GM19328 (cell line): ENCODE data around the gene TIGD3.

Experiments
- ATAC-seq: cut with Tn5 transposase; IDR thresholded peaks from one replicate; pipeline ENCODE4 v1.9.1; 2021; ENCODE audit warnings: mild to moderate bottlenecking, moderate library complexity; ENCODE audit not compliant: unreplicated experiment

TIGD3 gene

DNA sequence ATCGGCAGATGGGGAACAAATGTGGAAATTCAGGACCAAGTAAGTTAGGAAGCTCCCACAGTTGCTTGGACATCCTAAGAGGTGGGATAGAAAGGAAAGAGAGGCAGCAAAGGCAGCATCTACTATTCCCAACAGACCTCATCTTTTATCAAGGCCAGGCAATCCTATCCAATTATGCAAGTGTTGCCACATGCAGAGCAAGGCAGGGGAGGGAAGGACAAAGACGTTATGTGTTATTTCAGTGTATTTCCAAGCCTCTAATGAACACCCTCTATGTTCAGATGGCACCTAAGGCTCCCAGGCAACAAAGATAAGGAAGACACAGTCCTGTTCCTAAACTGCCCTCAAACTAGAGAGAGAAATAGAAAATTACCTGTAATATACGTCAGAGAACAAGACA, 9.2 kb downstream of the TIGD3 start:
- ATAC-seq: no peak

DNA sequence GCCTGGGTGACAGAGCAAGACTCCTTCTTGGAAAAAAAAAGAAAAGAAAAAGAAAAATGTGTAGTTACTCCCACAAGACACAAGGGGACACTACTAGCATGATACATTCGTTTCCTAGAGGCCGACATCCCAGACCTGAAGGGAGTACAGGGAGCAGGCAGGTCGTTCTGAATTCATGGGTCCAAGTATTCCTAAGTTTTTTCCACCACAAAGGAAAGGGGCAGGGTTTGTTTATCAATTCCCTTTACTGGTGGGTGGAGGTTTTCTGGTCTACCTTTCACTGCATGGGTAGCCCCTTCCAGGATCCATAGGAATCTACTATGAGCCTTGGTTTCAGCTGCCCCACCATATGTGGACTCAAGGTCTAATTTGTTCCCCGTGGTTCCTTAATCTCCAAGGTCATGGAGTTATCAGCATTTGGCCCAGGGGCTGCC, 11.8 kb downstream of the TIGD3 start:
- no peak for ATAC-seq

DNA sequence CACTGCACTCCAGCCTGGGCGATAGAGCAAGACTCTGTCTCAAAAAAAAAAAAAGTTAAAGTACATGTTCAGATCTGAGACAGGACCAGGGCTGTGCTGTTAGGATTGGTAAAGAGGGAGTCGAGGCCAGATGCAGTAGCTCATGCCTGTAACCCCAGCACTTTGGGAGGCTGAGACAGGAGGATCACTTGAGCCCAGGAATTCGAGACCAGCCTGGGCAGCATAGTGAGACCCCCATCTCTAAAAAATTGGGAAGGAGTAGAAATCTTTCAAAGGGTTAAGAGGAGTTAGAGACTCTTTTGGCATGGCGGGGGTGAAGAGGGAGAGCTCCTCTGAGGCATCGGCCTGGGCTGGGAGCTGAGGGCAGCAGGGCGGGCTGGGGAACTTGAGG, 16.1 kb downstream of the TIGD3 start:
- no peak for ATAC-seq

DNA sequence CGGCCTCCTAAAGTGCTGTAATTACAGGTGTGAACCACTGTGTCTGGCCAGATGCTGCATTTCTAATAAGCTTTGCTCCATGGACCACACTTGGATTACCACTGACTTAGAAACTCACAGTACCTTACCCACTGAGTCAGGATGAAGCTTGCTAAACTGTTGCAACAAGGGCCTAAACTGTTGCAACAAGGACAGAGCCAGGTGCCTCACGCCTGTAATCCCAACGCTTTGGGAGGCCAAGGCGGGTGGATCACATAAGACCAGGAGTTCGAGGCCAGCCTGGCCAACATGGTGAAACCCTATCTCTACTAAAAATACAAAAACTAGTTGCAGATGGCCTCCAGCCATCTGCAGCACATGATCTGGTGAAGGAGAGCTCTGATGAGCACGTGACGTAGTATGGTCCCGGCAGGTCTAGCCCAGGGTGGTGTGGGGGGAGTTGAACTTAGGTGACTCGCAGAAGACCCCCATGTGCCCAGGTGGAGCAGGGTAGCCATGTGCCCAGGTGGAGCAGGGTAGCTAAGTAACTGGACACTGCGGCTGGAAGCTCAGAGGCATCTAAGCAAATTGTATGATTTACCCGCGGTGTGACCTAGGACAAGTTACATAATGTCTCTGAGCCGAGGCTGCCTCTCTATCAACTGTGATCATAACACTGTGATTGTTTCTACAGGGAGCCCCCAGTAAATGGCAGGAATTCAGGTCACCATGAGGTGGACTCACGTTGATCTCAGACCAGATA, 19.5 kb downstream of the TIGD3 start:
- no peak for ATAC-seq

DNA sequence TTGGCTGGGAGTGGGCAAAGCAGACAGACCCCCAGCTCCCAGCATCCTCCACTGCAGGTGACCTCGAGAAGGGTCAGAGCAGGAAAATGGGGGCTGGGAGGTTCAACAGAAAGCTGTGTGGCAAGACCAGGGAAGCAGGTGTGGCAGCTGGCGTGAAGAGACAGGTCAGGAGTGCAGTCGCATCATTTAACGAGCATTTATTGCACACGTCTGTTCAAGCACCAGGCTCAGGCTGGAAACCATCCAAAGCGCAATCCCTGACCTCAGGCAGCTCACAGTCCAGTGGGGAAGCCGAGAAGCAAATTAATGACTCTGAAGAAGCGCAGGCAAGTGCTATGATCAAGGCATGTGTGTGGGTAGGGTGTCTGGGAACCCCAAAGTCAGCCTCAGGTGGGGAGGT, 20.5 kb downstream of the TIGD3 start:
- no peak for ATAC-seq

DNA sequence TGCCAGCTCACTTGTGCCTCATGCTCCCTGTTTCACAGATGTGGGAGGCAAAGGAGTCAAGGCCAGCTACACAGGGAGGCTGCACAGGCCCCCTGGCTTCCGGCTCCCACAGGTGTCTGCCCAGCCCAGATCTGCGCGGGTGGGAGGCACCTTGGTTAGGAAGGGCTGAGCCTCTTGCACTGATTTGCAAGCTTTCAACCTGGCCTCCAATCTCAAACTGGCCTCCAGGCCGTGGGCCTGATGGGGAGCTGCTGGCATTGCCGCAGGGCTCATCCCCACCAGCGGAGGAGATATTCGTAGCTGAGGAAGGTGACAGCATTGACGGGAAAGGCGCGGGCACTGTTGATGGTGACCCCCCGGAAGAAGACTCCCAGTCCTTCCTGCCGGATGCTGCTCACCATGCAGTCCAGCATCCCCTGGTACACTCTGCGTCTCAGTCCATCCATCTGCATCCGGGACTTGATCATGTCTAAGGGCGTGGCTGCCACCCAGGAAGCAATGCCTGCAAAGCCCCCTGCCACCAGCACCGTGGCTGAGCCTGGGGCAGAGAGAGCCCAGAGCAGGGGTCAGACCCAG, 21.7 kb downstream of the TIGD3 start:
- no peak for ATAC-seq

DNA sequence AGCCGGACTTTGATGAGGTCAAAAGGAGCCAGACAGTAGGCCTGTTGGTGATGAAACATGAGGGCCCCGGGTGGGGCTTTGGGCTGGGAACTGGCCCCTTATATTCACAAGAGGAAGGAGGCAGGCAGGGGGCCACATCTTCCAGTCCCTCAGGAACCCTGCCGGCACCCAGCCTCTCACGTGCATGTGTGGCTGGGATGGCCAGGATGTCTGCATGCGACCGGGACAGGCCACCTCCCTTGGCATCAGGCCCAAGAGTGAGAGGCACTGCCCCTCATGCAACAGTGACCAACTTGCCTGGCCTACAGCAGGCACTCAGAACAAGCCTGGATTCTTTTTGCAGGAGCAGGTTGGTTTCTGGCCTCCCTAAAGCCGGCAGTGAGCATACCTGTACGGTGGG, 22.5 kb downstream of the TIGD3 start:
- ATAC-seq: no peak

DNA sequence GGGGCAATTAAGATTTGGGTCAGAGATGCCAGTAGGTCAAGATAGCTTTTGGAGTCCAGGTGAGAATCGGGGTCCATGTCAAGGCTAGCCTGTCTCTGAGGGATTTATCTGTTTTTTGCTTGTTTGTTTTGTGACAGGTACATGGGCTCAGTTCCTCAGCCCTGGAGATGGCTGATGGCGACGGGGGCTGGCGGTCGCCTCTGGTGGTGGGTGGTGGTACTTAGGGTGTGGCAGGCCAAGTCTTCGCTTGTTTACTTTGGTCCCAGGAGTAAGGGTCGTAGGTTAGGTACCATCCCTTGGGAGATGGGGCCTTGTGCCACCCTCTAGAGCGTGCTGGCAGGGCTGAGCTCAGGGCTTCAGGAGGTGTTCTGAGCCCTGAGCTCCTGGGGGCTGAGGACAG, 23.2 kb downstream of the TIGD3 start:
- ATAC-seq: no peak

DNA sequence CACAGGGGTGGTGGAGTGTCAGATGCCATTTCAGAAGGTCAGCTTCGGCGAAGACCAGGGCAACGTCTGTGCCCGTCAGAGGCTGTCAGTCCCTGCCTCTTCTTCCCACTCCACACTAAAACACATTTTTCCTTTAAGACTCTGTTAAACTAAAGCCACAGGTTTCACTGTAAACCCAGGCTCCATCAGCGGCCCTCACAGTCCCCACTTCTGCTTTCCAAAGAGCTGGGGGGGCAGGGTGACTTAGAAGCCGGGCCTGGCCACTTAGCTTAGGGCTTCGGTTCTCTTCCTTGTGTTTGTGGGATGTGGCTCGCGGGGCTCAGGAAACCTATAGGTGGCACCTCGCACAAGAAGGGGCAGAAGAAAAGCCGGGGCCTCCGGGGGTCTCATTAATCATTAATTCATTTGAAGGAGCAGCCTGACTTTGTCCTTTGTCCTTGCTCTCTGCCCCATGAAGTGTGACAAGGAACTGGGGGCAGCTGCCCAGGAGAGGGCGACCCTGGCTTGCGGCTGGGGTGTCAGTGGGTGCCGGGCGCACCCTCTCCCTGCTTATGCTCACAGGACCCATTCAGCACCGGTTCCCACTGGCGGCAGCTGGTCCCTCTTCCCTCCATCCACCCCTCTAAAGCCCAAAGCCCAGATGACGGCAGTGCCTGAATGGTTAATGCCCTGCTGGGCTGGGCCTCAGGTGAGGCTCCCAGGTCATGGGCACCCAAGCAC, 23.8 kb downstream of the TIGD3 start:
- ATAC-seq: no peak

DNA sequence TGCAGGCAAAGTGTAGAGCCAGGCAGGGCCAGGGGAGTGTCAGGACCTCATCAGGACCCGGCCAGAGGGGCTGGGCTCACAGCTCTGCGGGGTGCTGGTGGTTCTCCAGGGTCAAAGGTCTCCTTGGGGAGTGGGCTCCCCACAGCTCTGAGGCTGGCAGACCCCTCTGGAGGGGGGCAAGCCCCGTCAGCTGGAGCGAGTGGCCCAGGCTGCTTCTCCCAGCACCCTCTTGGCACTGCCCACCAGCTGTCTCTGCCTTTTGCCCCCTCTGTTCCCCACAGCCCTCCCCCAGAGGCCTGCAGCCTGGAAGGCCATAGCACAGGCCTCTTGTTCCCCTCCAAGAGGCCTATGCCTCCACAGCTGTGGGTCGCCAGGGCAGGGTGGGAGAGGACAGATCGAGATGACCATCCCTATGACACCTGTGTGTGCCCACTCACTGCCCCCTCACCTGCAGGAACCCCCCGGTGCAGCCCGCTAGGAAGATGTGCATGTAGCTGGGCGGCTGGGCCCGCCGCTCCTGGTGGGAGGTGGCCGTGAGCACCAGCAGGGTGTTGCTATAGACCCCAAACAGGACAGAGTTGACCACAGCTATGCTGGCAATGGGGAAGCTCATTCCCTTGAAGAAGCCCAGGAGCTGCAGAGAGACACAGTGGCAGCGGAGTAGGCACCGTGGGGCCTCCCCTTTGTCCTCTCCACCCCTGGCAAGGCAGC, 24.5 kb downstream of the TIGD3 start:
- ATAC-seq: no peak

DNA sequence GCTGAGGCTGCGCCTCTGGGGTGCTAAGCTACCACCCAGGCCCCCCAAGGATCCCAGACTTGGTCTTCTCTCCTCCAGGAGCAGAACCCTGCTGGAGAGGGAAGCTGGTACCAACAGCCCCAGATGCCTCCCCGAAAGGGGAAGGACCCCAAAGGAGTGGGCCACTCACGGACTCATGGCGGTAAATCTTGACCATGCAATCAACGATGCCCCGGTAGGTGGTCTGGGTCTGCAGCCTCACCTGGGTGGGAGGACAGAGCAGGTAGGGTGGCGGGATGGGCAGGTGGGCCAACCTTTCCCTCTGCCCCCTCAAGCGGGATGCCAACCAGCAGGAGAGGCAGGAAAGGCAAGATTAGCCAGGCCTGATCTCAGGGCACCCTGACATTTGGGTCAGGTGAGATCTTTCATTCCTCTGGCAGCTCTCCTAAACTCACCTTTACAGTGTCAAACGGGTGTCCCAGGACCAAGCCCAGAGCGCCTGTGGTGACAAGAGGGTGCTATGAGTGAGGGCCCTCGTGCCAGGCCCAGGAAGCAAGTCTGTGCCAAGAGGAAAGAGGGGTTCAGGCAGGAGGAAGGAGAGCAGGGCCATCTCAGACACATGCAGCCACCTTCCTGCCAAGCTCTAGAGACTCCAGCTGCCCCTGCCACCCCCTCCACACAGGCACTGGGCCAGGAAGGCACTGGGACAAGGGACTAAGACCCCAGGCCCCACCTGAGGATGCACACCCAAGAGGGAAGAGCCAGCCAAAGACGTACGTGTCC, 25.3 kb downstream of the TIGD3 start:
- no peak for ATAC-seq

DNA sequence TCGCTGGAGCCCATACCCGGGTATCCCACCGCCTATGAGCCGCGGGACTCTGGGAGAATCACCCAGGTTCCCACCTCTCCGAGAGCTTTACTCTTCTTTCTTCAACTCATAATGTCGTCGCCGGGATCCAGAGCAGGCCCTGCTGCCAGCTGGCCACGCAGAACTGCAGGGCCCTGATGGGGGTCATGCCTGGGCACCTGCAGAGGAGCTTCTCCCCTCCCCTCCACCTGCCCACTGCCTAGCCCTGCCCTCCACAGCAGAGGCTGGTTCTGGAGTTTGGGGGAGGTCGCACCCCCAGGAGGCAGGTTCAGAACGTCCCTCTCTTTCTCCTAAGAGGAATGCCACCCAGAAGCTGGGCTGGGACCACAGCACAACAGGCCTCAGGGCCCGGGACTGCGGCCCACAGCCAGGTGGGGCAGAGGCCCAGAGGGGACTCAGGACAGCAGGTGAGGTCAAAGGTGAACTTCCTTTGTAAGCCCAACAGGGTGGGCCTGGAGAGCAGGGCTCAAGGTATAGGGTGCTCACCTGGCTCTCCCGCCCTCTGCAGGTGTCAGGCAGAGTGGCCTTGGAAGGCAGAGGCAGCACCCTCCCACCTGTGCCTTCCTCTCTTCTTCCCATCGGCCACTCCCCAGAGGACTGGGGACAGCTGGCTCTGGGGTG, 26.0 kb downstream of the TIGD3 start:
- ATAC-seq: no peak

DNA sequence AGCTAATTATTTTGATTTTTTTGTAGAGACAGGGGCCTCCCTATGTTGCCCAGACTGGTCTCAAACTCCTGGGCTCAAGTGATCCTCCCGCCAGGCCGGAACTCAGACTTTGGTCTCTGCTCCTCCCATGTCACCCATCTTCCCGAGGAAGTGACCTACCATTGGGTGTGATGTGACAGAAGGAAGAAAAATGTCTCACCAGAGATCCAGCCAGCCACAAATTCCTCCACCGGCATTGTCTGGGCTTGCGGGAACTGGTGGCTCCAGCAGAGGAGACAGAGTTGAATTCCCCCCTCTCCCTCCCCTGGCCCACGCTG, 27.1 kb downstream of the TIGD3 start:
- ATAC-seq: no peak

DNA sequence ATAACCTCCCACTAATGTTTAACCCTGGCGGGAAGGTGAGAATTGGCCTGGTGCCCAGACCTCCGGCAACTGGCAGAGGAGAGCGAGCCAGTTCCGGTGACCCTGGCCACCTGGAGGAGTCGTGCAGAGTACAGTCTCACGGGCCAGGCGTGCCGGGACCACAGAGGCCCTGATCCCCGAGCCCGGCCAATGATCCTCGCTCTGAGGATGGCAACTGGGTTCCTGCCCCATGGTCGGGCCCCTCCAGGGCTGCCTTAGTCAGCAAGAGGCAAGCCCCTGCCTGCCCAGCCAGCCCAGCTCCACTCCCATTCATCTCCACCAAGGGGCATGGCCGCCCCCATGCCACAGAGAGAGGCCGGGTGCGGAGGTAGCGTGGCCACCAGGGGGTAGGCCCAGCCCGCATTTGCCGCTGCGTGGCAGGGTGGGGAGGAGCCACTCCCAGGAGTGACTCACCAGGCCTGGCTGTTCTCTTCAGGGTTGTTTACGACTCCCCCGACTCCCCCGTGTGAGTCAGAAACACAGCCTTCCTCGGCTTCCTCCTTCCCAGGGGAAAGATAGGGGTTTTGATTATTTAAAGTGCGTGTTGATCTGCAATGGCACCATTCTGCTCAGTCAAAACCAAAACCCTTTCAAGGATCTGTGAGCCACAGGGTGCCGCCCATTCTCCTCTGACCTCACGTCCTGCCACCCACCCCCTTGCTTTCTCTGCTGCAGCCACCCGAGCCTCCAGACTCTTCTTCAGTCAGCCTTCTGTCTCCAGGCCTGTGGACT, 27.7 kb downstream of the TIGD3 start, which contains the start of gene SLC25A45:
Gene SLC25A45, minus strand, starts transcription at position 614 of the 771 bp plus-strand sequence. CDS start 695 bp downstream, outside the sequence.
- ATAC-seq: peak; percentile 58

DNA sequence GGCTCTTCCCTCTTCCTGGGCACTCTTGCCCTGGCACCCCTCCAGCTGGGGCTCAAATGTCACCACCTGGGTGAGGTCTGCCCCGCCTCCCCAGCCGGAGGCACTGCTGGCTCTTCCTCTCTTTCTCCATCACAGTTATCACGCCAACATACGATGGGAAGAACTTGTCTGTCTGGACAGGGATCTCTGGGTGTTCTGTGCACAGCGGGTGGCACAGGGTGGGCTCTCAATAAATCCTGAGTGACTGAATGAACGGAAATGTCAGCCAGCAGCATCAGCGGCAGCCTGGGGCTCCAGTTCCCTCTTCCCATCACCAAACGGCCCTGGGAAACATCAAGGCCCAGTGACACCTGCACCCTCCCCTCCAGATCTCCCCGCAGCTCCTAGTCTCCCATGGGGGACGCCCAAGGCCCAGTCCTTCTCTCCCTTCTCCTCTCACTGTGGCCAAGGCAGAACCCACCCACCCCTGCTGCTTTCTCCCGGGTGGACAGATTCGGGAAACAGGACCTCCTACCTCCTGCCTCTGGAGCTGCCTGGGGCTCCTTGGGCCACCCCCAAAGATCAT, 28.3 kb downstream of the TIGD3 start:
- no peak for ATAC-seq

DNA sequence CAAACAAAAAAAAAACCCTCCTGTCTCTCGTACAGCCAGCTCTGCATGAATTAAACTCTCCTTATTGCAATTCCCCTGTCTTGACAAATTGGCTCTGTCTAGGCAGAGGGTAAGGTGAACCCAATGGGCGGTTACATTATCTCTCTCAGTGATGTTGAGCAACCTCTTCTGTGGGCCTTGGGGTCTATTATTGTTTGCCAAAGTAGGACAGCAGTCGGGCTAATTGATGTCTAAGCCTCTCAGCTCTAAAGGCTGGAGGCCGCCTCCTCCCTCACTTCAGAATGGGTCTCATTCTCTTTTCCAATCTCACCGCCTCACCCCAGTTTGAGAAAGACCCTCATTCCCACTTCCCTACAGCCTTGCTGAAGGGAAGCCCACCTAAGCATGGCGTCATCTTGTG, 29.2 kb downstream of the TIGD3 start:
- ATAC-seq: no peak

DNA sequence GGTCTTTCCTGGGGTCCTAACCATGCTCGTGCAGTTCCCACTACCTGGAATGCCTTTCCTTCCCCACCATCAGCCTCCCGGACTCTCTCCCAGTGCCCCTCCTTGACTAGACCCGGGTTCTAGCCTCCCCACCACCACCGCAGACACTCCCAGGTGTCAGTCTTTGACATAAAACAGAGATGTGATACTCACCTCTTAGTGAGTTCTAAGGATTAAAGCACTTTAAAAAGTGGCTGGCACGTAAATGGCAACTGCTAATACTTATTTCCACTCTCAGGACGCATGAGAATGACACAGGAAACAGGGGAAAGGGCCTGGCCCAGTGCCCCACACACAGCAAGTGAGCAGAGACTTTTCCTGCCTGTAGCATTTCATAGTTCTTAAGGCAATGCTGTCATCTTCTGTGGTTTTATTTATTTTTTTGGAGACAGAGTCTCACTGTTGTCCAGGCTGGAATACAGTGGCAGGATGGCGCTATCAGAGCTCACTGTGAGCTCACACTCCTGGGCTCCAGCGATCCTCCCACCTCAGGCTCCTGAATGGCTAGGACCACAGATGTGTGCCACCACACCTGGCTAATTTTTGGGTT, 29.8 kb downstream of the TIGD3 start:
- ATAC-seq: no peak

DNA sequence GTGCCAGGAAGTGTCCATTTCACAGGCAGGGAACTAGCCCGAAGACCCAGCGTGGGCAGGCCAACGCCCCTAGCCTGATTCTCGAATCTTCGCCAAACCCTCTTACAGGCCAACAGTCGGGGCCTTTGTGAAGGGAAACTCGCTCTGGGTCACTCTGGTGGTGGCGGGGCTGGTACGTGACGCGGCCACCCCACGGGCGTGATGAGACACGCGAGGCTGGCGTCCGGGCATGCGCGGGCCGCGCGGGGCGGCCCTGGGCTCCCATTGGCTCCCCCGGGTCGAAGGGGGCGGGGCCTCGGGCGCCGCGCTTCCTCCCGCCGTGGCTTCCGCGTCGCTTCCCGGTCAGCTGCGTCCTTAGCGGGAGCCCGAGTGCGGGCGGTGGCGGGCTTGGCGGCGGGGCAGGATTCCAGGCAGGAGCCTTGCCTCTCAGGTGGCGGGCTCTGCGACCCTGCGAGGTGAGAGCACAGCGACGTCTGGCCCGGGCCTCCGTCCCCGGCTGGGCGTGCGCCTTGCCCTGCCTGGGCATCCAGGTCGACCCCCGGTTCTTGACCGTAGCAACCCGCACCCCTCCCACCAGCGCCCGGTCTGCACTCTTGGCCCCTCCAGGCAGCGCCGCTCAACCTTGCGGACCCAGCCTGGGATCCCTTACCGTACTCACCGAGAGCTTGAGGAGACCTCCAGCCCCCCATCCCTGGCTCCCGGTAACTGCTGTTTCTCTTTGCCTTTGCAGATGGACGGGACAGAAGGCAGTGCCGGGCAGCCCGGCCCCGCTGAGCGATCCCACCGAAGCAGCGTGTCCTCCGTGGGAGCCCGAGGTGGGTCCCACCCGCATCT, 32.0 kb downstream of the TIGD3 start, which contains the start of gene FRMD8:
Gene FRMD8, plus strand, starts transcription at position 331 of the 834 bp plus-strand sequence. Its CDS starts 400 bp downstream, at position 731.
- no peak for ATAC-seq
